GM12892 (cell line): ENCODE measurements around the gene LRIT3.

ENCODE experiments used
- DNase-seq: peaks from one replicate; pipeline ENCODE4 v3.0.0; 2011; ENCODE audit not compliant: insufficient read length
- FAIRE-seq: peaks from 2 replicates; lab custom pipeline; 2011; peaks lifted over from hg19 to GRCh38; lab: Jason Lieb, UNC
- POLR2A ChIP-seq: IDR thresholded peaks from 2 replicates; pipeline ENCODE4 v1.6.1; 2011; ENCODE audit warnings: low read depth, low read length, control low read depth
- POLR2AphosphoS5 ChIP-seq: IDR thresholded peaks from 2 replicates; pipeline ENCODE4 v1.6.1; 2011; ENCODE audit warnings: low read depth, low read length, control low read depth
- TAF1 ChIP-seq: IDR thresholded peaks from 2 replicates; pipeline ENCODE4 v1.6.1; 2011; ENCODE audit warnings: low read depth, mild to moderate bottlenecking, control low read depth, low read length, borderline replicate concordance

LRIT3 gene

GRCh38 chr4:109879081-109879480, 31.2 kb downstream of the LRIT3 start:
- DNase-seq, result no peak
- TF ChIP-seq TAF1 (no peak), POLR2AphosphoS5 (no peak), POLR2A (no peak)
- no peak for FAIRE-seq

GRCh38 chr4:109879636-109880314, 31.9 kb downstream of the LRIT3 start:
- no peak for DNase-seq
- no peak for TF ChIP-seq POLR2AphosphoS5
- no peak for TF ChIP-seq TAF1
- TF ChIP-seq POLR2A, result no peak
- no peak for FAIRE-seq

GRCh38 chr4:109886303-109886702, 38.4 kb downstream of the LRIT3 start:
- FAIRE-seq (no peak), DNase-seq (no peak)
- no peak for TF ChIP-seq POLR2A

GRCh38 chr4:109887071-109887470, 39.2 kb downstream of the LRIT3 start:
- DNase-seq (no peak), FAIRE-seq (no peak)
- TF ChIP-seq TAF1 (no peak), POLR2AphosphoS5 (no peak), POLR2A (no peak)

- DNase-seq, result no peak
- TF ChIP-seq POLR2A (no peak), POLR2AphosphoS5 (no peak), TAF1 (no peak)
- no peak for FAIRE-seq
These were observed 42.2 kb downstream of the LRIT3 start for GRCh38 chr4:109890076-109890475.

- no peak for DNase-seq
- no peak for TF ChIP-seq POLR2A
- FAIRE-seq, result no peak
These were observed 54.8 kb downstream of the LRIT3 start for GRCh38 chr4:109902559-109903251.

- no peak for DNase-seq
- FAIRE-seq, result no peak
- no peak for TF ChIP-seq POLR2AphosphoS5
- TF ChIP-seq TAF1, result no peak
- TF ChIP-seq POLR2A, result no peak
These were observed 60.8 kb downstream of the LRIT3 start for GRCh38 chr4:109908731-109909130.

GRCh38 chr4:109910256-109910655, 62.3 kb downstream of the LRIT3 start:
- FAIRE-seq, result no peak
- no peak for DNase-seq
- TF ChIP-seq TAF1 (no peak), POLR2AphosphoS5 (no peak), POLR2A (no peak)

GRCh38 chr4:109912706-109913595, 65.0 kb downstream of the LRIT3 start, which contains the start of gene EGF:
Gene EGF (plus strand): TSS chr4:109912883. CDS start chr4:109913336, 453 bp downstream.
- DNase-seq (no peak), FAIRE-seq (no peak)
- no peak for TF ChIP-seq TAF1
- TF ChIP-seq POLR2AphosphoS5, result no peak
- no peak for TF ChIP-seq POLR2A

GRCh38 chr4:109913596-109914241, 65.8 kb downstream of the LRIT3 start:
- no peak for FAIRE-seq
- no peak for TF ChIP-seq POLR2A

GRCh38 chr4:109914322-109914721, 66.4 kb downstream of the LRIT3 start:
- TF ChIP-seq POLR2A, result no peak
- no peak for TF ChIP-seq TAF1
- TF ChIP-seq POLR2AphosphoS5, result no peak
- FAIRE-seq, result no peak
- no peak for DNase-seq

More at GRCh38 chr4:109913596-109914241, 65.8 kb downstream of the LRIT3 start:
- no peak for DNase-seq
